Heart left ventricle (tissue), 16 donors: ENCODE results near the gene SCYGR3. TPM values are rescaled to one million over a fixed set of nuclear protein-coding genes. Genes with fewer than 3 reads are reported as not detected.

Experiments
- ATAC-seq, 4 donors: fragments of 200-7000 bp; cut with Tn5 transposase; one replicate each; pipeline ENCODE4 v1.9.1; 2020 to 2022; ENCODE audit warnings: moderate library complexity in 4 of 4, mild to moderate bottlenecking in 3 of 4, moderate number of reproducible peaks in 1 of 4
- DNase-seq, 5 donors: peaks; one replicate each; pipeline ENCODE4 v3.0.0-alpha.2; 2020
- H3K27ac ChIP-seq, 12 donors: fragments of 200-600 bp; sonication (generic) in 4 of 12; one replicate each; pipeline versions ENCODE4 v1.5.0 to v1.8.0; 2016 to 2022; ENCODE audit warnings: mild to moderate bottlenecking in 2 of 12
- H3K27me3 ChIP-seq, 9 donors: fragments of 200-600 bp; sonication (generic) in 2 of 9; one replicate each; pipeline versions ENCODE4 v1.5.1 to v1.8.0; 2016 to 2022; ENCODE audit warnings: mild to moderate bottlenecking in 3 of 9
- H3K36me3 ChIP-seq, 9 donors: fragments of 200-600 bp; sonication (generic) in 2 of 9; one replicate each; pipeline versions ENCODE4 v1.5.0 to v1.8.0; 2018 to 2022; ENCODE audit warnings: mild to moderate bottlenecking in 2 of 9
- H3K4me1 ChIP-seq, 12 donors: fragments of 200-600 bp; sonication (generic) in 4 of 12; one replicate each; pipeline versions ENCODE4 v1.5.0 to v1.8.0; 2016 to 2022; ENCODE audit warnings: mild to moderate bottlenecking in 3 of 12
- H3K4me3 ChIP-seq, 12 donors: fragments of 200-600 bp; sonication (generic) in 4 of 12; one replicate each; pipeline versions ENCODE4 v1.5.0 to v1.8.0; 2017 to 2022; ENCODE audit warnings: mild to moderate bottlenecking in 9 of 12, moderate library complexity in 4 of 12
- H3K9me3 ChIP-seq, 12 donors: fragments of 200-600 bp; sonication (generic) in 4 of 12; one replicate each; pipeline versions ENCODE4 v1.5.0 to v1.8.0; 2016 to 2022; ENCODE audit warnings: mild to moderate bottlenecking in 1 of 12
- CTCF ChIP-seq, 12 donors: fragments of 200-600 bp; sonication (generic) in 4 of 12; IDR thresholded peaks; one replicate each; pipeline versions ENCODE4 v1.5.0 to v1.8.0; 2018 to 2022; ENCODE audit warnings: antibody characterized with exemption in 12 of 12, mild to moderate bottlenecking in 5 of 12
- POLR2A ChIP-seq, 2 donors: fragments of 450-650 bp; IDR thresholded peaks; one replicate each; pipeline ENCODE4 v1.6.1; 2017; ENCODE audit warnings: antibody characterized with exemption in 2 of 2, mild to moderate bottlenecking in 2 of 2, moderate library complexity in 2 of 2
- WGBS, 4 donors: extraction: QIAGEN DNeasy Blood & Tissue Kit in 2 of 4; methylation state at CpG; one replicate each; pipeline versions ENCODE4 v1.1.5 to v1.1.7; 2013 to 2018; 5-methylcytosine and 5-hydroxymethylcytosine counted together
- intact Hi-C, 10 donors: fragments of 100-400 bp; cut with DNase I; formaldehyde crosslinking; loops; one replicate each; pipeline versions ENCODE4 v1.11.1 to v1.14.2; 2022
- polyA plus RNA-seq, 2 donors: library from polyadenylated mRNA; stranded (reverse); fragments of 200-250 nt; gene quantifications; one replicate each; pipeline ENCODE4 v1.2.3, GENCODE V29; 2013
- total RNA-seq, 9 donors: library from RNA; depleted of rRNA in 2 of 9; stranded (reverse); fragments of >200 nt in 2 of 9; fragmentation: NEBNext Ultra II Directional in 3 of 9; extraction: Animal tissue kit (Norgen Biotek cat#: 25700) in 3 of 9; gene quantifications; one replicate each; pipeline versions ENCODE4 v1.1.0 to v1.2.4, GENCODE V29; 2016 to 2023
- donor health status: ischemic (EF 13 %, LVEDD 7.1; RV severe dilation, severe dysfunction).
- donor health status: healthy with polysubstance abuse.
- donor health status: DM: no; HTN: yes; CAD: no.
- donor health status: DM: no; HTN: no; CAD: no.
- donor health status: ischemic (EF 25% LVEDD 6.9; RV normal size, moderate dysfunction).
- donor health status: ischemic (EF 25% LVEDD 5.7; RV mildly dilated, moderate dysfunction).
- donor health status: healthy.
- donor health status: DM: yes; HTN: yes; CAD: no.
- donor health status: ischemic (EF 35%, LVEDD 5.7; RV mildly dilated, moderate dysfunction).
- donor health status: nonischemic (EF 11% LVEDD 7.7; RV severe dilation, severe dysfunction).
- donor health status: DM: yes; HTN: yes; CAD: no.
- donor health status: PGD.
- donor health status: ischemic (EF 29% LVEDD 5.4; RV normal size, mild dysfunction).
- donor health status: nonischemic (EF 23%, LVEDD 6.1; RV moderate dilation, normal function).

SCYGR3 gene
- total and polyA plus RNA-seq, 11 donors, result not detected

GRCh38 chr2:227578642-227579041 is 36.0 kb downstream of the SCYGR3 start:
- ATAC-seq (no peak), DNase-seq (no peak)
- H3K27ac ChIP-seq, result no peak overlapping the region
- H3K4me1 ChIP-seq, result no peaks in the 10 kb centered on the region
- WGBS, 4 donors, result 65 to 82% (median 75%) methylated on average over 2 of the region's 2 CpGs
- intact Hi-C loops, result no loop called here
- H3K36me3 ChIP-seq, result no peaks in the 10 kb centered on the region
- no peak overlapping the region for H3K4me3 ChIP-seq
- H3K27me3 ChIP-seq, result peaks cover 0 to 6% (median 0%) of the 10 kb centered on the region in 9 donors
- TF ChIP-seq POLR2A (IDR thresholded peaks at IDR 0.05), result no peak
- no peak for TF ChIP-seq CTCF (IDR thresholded peaks at IDR 0.05)
- H3K9me3 ChIP-seq, result peaks cover 0 to 18% (median 3%) of the 10 kb centered on the region in 12 donors

DNA sequence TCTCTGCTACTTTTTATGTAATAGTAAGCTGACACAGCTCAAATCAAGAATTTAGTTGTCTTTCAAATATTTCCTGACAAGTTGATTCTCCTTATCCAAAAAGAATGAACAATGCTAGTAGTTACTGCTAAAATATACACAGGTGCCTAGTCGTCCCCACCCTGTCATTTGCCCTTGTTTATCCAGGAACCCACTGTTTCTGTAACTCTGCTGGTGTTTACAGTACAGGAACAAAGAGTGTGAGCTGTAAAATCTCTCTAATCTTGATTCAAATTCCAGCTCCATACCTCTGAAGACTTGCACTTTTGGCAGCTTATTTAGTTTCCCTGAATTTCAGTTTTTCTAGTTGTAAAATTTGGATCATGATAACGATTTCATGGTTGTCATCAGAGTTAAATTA is 37.1 kb downstream of the SCYGR3 start:
- intact Hi-C loops, result no loop called here
- peaks cover 0 to 8% (median 0%) of the 10 kb centered on the region in 12 donors for H3K9me3 ChIP-seq
- H3K4me3 ChIP-seq, result no peak overlapping the region
- DNase-seq (no peak), ATAC-seq (no peak)
- TF ChIP-seq CTCF (IDR thresholded peaks at IDR 0.05) (no peak), POLR2A (IDR thresholded peaks at IDR 0.05) (no peak)
- peaks cover 0 to 6% (median 0%) of the 10 kb centered on the region in 9 donors for H3K27me3 ChIP-seq
- WGBS, 4 donors, result 56 to 65% (median 59%) methylated on average over 2 of the region's 2 CpGs
- H3K36me3 ChIP-seq, result no peaks in the 10 kb centered on the region
- no peak overlapping the region for H3K27ac ChIP-seq
- H3K4me1 ChIP-seq, result no peaks in the 10 kb centered on the region

- TF ChIP-seq POLR2A (IDR thresholded peaks at IDR 0.05) (no peak), CTCF (IDR thresholded peaks at IDR 0.05) (no peak)
- H3K9me3 ChIP-seq, result peaks cover 0 to under 1% (median 0%) of the 10 kb centered on the region in 12 donors
- no peak for DNase-seq
- 60 to 78% (median 69%) methylated on average over 2 of the region's 2 CpGs for WGBS, 4 donors
- no peak overlapping the region for H3K4me3 ChIP-seq
- H3K4me1 ChIP-seq, result no peaks in the 10 kb centered on the region
- no peaks in the 10 kb centered on the region for H3K36me3 ChIP-seq
- no peak overlapping the region for H3K27ac ChIP-seq
- ATAC-seq, result no peak
- peaks cover 0 to 6% (median 0%) of the 10 kb centered on the region in 9 donors for H3K27me3 ChIP-seq
- intact Hi-C loops, result no loop called here
These were observed 37.8 kb downstream of the SCYGR3 start for GRCh38 chr2:227576812-227577211.

GRCh38 chr2:227576110-227576509 is 38.5 kb downstream of the SCYGR3 start:
- H3K27me3 ChIP-seq, result peaks cover 0 to 6% (median 0%) of the 10 kb centered on the region in 9 donors
- ATAC-seq, result no peak
- H3K4me1 ChIP-seq, result no peaks in the 10 kb centered on the region
- H3K4me3 ChIP-seq, result no peak overlapping the region
- DNase-seq, result no peak
- TF ChIP-seq CTCF (IDR thresholded peaks at IDR 0.05) (no peak), POLR2A (IDR thresholded peaks at IDR 0.05) (no peak)
- intact Hi-C loops, result no loop called here
- H3K27ac ChIP-seq, result no peak overlapping the region
- H3K36me3 ChIP-seq, result no peaks in the 10 kb centered on the region
- no peaks in the 10 kb centered on the region for H3K9me3 ChIP-seq
